Esophagus muscularis mucosa (tissue), 4 donors: ENCODE measurements around the gene ZXDC. TPM values are rescaled to one million over a fixed set of nuclear protein-coding genes. Genes with fewer than 3 reads are reported as not detected.

Experiments used
- DNase-seq: peaks from one replicate; pipeline ENCODE4 v3.0.0-alpha.2; 2017; ENCODE audit errors: extremely low spot score
- H3K27ac ChIP-seq, 4 donors: fragments of 200-600 bp; sonication (generic); replicated peaks in 1 of 4; 1 replicate in 3 of 4; 2 replicates in 1 of 4; pipeline ENCODE4 v1.5.1; 2016 to 2019; ENCODE audit warnings: mild to moderate bottlenecking in 1 of 4
- H3K27me3 ChIP-seq, 4 donors: fragments of 200-600 bp; sonication (generic); one replicate each; pipeline versions ENCODE4 v1.5.1 to v1.6.0; 2016 to 2019
- H3K36me3 ChIP-seq, 4 donors: fragments of 200-600 bp; sonication (generic); one replicate each; pipeline ENCODE4 v1.5.1; 2016 to 2019
- H3K4me1 ChIP-seq, 4 donors: fragments of 200-600 bp; sonication (generic); one replicate each; pipeline ENCODE4 v1.5.1; 2016 to 2019
- H3K4me3 ChIP-seq, 4 donors: fragments of 200-600 bp; sonication (generic); 1 replicate in 2 of 4; 2 replicates in 2 of 4; pipeline ENCODE4 v1.5.1; 2016 to 2019; ENCODE audit warnings: mild to moderate bottlenecking in 4 of 4, moderate library complexity in 1 of 4
- H3K9me3 ChIP-seq, 4 donors: fragments of 200-600 bp; sonication (generic); 1 replicate in 3 of 4; 2 replicates in 1 of 4; pipeline ENCODE4 v1.5.1; 2016 to 2019
- EP300 ChIP-seq: sonication (generic); formaldehyde crosslinking; IDR thresholded peaks from one replicate; pipeline ENCODE4 v1.6.1; 2017; ENCODE audit warnings: antibody characterized with exemption
- POLR2A ChIP-seq: fragments of 450-650 bp; IDR thresholded peaks from one replicate; pipeline ENCODE4 v1.6.1; 2017; ENCODE audit warnings: antibody characterized with exemption, moderate library complexity, mild to moderate bottlenecking, low read depth
- POLR2AphosphoS5 ChIP-seq, 2 donors: sonication (generic); formaldehyde crosslinking; IDR thresholded peaks; one replicate each; pipeline ENCODE4 v1.6.1; 2017; ENCODE audit warnings: antibody characterized with exemption in 2 of 2
- WGBS: methylation state at CpG from one replicate; pipeline ENCODE4 v1.1.5; 2018; 5-methylcytosine and 5-hydroxymethylcytosine counted together
- intact Hi-C: fragments of 100-400 bp; cut with DNase I; formaldehyde crosslinking; loops from one replicate; pipeline ENCODE4 v1.15.1; 2023
- total RNA-seq, 4 donors: library from RNA; depleted of rRNA; stranded (reverse); fragments of >200 nt; gene quantifications; one replicate each; pipeline versions ENCODE4 v1.1.0 to v1.2.1, GENCODE V29; 2016
- TF ChIP-seq, protein P1 (sequence below), 3 experiments: fragments of 200-600 bp in 2 of 3; fragments of 450-650 bp in 1 of 3; sonication (generic) in 2 of 3; IDR thresholded peaks; one replicate each; pipeline ENCODE4 v1.5.1; 2017 to 2019; ENCODE audit warnings: antibody characterized with exemption in 3 of 3, mild to moderate bottlenecking in 2 of 3, moderate library complexity in 1 of 3

ZXDC gene
- total RNA-seq, 4 donors from 2014 or later, result 25.8 to 41.2 (median 38.6) TPM

DNA sequence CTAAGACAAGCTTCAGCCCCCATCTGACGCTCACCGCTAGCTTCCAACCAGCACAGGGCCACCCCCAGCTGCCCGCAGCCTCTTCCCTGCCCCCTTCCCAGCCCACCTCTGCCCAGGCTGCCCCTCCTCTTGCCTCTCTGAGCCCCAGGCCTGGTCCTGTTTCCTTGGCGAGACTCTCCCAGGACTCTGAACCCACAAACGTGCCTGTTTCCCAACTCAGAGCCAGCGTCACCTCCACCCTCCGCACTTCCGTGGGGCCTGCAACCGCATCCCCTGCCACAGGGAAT is 35.0 kb downstream of the ZXDC start:
- TF ChIP-seq POLR2A, result no peak
- no peak for TF ChIP-seq EP300
- TF ChIP-seq, protein P1, sequence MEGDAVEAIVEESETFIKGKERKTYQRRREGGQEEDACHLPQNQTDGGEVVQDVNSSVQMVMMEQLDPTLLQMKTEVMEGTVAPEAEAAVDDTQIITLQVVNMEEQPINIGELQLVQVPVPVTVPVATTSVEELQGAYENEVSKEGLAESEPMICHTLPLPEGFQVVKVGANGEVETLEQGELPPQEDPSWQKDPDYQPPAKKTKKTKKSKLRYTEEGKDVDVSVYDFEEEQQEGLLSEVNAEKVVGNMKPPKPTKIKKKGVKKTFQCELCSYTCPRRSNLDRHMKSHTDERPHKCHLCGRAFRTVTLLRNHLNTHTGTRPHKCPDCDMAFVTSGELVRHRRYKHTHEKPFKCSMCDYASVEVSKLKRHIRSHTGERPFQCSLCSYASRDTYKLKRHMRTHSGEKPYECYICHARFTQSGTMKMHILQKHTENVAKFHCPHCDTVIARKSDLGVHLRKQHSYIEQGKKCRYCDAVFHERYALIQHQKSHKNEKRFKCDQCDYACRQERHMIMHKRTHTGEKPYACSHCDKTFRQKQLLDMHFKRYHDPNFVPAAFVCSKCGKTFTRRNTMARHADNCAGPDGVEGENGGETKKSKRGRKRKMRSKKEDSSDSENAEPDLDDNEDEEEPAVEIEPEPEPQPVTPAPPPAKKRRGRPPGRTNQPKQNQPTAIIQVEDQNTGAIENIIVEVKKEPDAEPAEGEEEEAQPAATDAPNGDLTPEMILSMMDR (IDR thresholded peaks at IDR 0.05), result no peak
- TF ChIP-seq POLR2AphosphoS5 (IDR thresholded peaks at IDR 0.05), result no peak
- H3K4me3 ChIP-seq, result no peak overlapping the region
- H3K4me1 ChIP-seq, result peaks cover 0 to 4% (median 2%) of the 10 kb centered on the region in 4 donors
- H3K36me3 ChIP-seq, result peaks cover 30 to 68% (median 57%) of the 10 kb centered on the region in 4 donors
- H3K27me3 ChIP-seq, result no peaks in the 10 kb centered on the region
- WGBS, result 90% methylated on average over 9 of the region's 9 CpGs
- intact Hi-C loops, result no loop called here
- no peak overlapping the region for H3K27ac ChIP-seq
- DNase-seq, result no peak
- no peaks in the 10 kb centered on the region for H3K9me3 ChIP-seq

DNA sequence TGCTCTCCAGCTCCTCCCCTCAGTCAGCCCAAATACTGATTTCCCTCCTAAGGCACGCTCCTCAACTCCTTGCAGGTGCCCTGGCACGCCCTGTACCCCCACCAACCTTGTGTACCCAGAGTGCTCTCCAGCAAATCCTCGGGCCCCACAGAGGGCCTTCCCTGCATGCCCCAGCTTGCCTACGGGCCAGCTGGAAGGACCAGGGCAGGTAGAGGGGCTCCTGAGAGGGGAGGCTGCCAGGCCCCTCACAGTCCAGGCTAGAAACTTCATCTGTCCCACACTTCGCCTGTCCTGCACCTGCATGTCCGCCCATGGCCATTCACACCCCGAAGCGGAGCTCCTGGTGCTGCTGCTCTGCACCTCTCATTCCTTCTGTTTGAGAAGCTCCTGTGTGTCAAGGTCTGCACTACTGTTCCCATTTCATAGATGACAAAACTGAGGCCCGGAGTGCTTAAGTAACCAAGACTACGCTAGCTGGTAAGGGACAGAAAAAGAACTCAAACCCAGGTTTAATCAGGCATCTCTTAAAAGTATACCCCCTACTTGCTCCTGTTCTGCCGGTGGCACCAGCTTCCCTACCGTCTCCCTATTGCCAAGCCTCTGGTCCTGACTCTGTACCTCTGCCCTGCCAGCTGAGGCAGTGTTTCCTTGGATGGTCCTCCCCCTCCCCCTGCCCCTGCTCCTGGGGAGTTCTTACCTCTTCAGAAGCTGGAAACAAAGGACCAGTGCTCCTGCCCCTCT is 35.6 kb downstream of the ZXDC start:
- H3K27me3 ChIP-seq, result no peaks in the 10 kb centered on the region

DNA sequence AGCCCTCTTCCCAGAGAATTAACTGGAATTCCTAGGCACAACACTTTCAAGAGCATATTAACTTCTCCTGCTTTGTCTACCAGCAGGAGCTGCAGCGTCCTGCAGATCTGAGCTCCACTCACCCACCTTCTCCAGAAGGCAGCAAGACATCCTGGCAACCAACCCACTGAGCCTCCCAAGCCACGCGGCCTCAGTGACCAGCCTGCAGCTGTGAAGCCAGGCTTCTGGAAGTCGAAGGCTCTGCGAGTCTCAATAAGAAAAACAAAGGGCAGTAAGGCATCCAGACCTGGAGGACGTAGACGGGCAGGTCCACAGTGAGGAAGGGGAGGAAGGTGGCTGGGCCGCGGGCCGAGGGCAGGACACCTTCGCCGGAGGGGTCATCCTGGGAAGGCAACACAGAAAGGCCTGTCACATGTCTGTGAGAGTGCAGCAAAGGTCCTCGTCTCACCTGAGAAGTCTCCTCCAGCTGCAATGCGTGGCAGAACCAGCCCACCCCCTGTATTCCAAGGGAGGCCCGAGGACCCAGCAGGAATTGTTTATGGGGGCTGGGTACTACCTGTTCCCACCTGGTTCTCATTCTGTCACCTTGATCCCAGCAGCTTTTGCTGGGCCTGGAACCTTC is 36.2 kb downstream of the ZXDC start:
- WGBS, result 86% methylated on average over 15 of the region's 15 CpGs
- H3K36me3 ChIP-seq, result peaks cover 30 to 75% (median 67%) of the 10 kb centered on the region in 4 donors
- no peak for TF ChIP-seq POLR2AphosphoS5 (IDR thresholded peaks at IDR 0.05)
- TF ChIP-seq, protein P1 (IDR thresholded peaks at IDR 0.05), result no peak
- no peak for TF ChIP-seq EP300
- no peak for TF ChIP-seq POLR2A
- H3K4me1 ChIP-seq, result no peaks in the 10 kb centered on the region
- intact Hi-C loops, result no loop called here
- H3K27ac ChIP-seq, result no peak overlapping the region
- no peaks in the 10 kb centered on the region for H3K27me3 ChIP-seq
- DNase-seq, result no peak
- no peaks in the 10 kb centered on the region for H3K9me3 ChIP-seq
- H3K4me3 ChIP-seq, result no peak overlapping the region

More for the DNA sequence above, 35.6 kb downstream of the ZXDC start:
- H3K27ac ChIP-seq, result no peak overlapping the region
- H3K4me1 ChIP-seq, result no peaks in the 10 kb centered on the region
- intact Hi-C loops, result no loop called here
- DNase-seq, result no peak
- H3K9me3 ChIP-seq, result no peaks in the 10 kb centered on the region
- no peak for TF ChIP-seq POLR2AphosphoS5 (IDR thresholded peaks at IDR 0.05)
- no peak for TF ChIP-seq POLR2A
- TF ChIP-seq EP300, result no peak
- TF ChIP-seq, protein P1 (IDR thresholded peaks at IDR 0.05), result no peak
- H3K4me3 ChIP-seq, result no peak overlapping the region
- 90% methylated on average over 11 of the region's 12 CpGs for WGBS
- H3K36me3 ChIP-seq, result peaks cover 30 to 70% (median 61%) of the 10 kb centered on the region in 4 donors

DNA sequence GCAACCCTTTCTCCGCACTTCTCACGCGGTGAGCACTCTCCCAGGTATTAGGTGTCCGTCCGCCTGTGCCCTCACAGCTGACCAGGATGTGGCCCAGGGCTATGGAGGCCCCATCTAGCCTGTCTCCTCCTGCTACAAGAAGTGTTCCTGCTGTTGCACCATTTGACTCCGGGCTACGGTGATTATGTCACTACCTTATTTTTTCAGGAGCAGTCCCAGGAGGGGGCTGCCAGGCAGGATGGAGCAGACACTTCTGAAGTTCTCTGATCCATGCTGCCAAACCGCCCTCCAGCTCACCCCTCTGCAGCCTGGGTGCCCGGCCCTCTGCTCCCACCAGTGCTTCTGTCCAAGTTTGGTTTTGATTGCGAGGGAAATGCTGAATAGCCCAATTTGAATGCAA is 36.9 kb downstream of the ZXDC start:
- H3K4me3 ChIP-seq, result no peak overlapping the region
- no peak for DNase-seq
- no peaks in the 10 kb centered on the region for H3K27me3 ChIP-seq
- H3K27ac ChIP-seq, result no peak overlapping the region
- peaks cover 30 to 75% (median 70%) of the 10 kb centered on the region in 4 donors for H3K36me3 ChIP-seq
- H3K4me1 ChIP-seq, result peaks cover 0 to 1% (median 0%) of the 10 kb centered on the region in 4 donors
- no peaks in the 10 kb centered on the region for H3K9me3 ChIP-seq
- intact Hi-C loops, result no loop called here
- TF ChIP-seq POLR2A (no peak), POLR2AphosphoS5 (IDR thresholded peaks at IDR 0.05) (no peak)
- WGBS, result 87% methylated on average over 10 of the region's 10 CpGs

DNA sequence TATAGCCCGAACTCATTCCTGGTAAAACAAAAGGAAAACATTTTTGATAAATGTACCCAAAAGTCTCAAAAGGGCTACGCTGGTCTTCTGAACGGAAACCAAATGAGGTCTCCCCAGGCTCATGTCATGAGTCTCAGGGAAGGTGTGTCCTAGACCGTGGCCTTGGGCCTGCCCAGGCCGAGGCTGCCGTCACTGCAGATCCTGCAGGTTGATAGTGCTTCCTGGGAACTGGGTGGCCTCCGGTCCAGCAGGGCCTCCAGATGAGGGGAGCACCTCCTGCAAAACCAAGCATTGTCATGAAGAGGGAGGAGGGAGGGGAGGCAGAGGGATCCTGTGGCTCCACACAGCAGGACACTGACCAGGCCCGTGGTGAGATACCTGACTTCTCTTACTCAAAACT is 37.5 kb downstream of the ZXDC start:
- H3K9me3 ChIP-seq, result no peaks in the 10 kb centered on the region
- H3K36me3 ChIP-seq, result peaks cover 30 to 75% (median 72%) of the 10 kb centered on the region in 4 donors
- 78% methylated on average over 7 of the region's 8 CpGs for WGBS
- intact Hi-C loops, result no loop called here
- no peak for DNase-seq
- no peak overlapping the region for H3K4me3 ChIP-seq
- H3K4me1 ChIP-seq, result peaks cover 0 to 3% (median 0%) of the 10 kb centered on the region in 4 donors
- H3K27ac ChIP-seq, result no peak overlapping the region
- H3K27me3 ChIP-seq, result no peaks in the 10 kb centered on the region
- TF ChIP-seq, protein P1 (IDR thresholded peaks at IDR 0.05), result no peak
- no peak for TF ChIP-seq POLR2A
